NOMO-1 treated with DMSO at 0.1 percent for 48 hours (cell line): ENCODE measurements around the gene SBNO2.
A peak's percentile ranks its signal among the peaks of the same experiment; 100 is the strongest.
"Not testable (repeated sequence)": the region's sequence is repeated elsewhere in the genome, so short reads cannot be mapped to it uniquely, and the experiment has no call there.

Source experiments
- DNase-seq: peaks from one replicate; lab custom pipeline; 2025; ENCODE audit not compliant: unreplicated experiment; lab: John Stamatoyannopoulos, UW

The SBNO2 gene

GRCh38 chr19:1122021-1122971 lies 51.8 kb downstream of the SBNO2 start:
- DNase-seq: no peak

- DNase-seq: no peak
These were observed 52.7 kb downstream of the SBNO2 start for GRCh38 chr19:1121395-1121794.

GRCh38 chr19:1119475-1120217 lies 54.4 kb downstream of the SBNO2 start:
- DNase-seq: no peak

GRCh38 chr19:1118999-1119398 lies 55.1 kb downstream of the SBNO2 start:
- no peak for DNase-seq

DNA sequence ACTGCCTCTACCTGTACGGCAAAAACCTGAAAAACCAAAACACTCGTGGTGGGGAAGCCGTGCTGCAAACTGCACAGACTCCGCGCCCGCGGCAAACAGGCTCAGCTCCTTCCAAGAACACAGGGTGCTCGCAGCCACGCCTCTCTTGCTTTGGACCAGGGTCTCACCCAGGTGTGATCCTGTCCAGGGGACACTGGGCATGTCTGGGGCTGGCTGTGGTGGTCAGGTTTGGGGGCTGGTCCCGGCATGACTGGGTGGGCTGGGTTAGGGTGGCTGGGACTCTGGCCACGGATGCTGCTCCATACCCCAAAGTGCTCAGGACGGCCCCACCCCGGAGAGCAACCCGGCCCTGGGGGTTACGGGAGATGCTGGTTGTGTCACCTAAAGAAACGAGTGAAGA lies 56.4 kb downstream of the SBNO2 start:
- DNase-seq: no peak

DNA sequence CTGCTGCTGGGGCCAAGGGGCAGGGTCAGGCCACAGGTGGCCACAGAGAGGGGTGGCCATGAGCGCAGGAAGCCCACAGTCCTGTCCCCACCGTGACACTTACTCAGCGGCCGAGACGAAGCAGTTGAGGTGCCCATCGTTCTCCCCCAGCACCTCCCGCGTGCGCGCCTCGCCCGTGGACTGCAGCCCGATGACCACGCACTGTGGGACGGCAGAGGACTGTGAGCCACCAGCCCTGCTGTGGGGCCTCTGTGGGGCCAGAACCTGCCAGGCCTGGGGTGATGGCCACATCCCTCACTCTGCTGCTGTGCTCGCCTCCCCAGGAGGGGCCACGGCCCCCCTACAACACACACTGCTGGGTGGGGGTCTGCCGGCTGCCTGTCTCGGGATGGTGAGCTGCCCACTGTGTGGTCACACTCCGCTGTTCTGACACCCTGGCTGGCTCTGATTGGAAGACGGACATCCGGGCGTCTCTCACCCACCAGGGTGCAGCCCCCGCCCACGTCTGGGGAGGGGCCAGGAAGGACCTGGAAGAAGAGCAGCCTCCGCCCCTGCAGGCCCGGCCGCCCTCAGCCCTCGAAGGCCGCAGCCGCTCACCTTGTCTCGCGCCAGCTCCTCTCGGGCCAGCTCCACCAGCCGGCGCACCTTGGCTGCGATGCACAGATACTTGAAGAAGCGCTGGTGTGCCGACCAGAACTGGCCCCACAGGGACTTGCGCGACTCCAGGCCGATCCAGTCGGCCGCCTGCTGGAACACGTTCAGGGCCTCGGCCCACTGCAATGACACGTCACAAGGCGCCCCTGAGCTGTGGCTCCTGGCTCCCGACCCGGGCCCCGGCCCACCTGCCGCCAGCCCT lies 57.1 kb downstream of the SBNO2 start:
- no peak for DNase-seq

- no peak for DNase-seq
These were observed 58.2 kb downstream of the SBNO2 start for GRCh38 chr19:1115646-1116420.

DNA sequence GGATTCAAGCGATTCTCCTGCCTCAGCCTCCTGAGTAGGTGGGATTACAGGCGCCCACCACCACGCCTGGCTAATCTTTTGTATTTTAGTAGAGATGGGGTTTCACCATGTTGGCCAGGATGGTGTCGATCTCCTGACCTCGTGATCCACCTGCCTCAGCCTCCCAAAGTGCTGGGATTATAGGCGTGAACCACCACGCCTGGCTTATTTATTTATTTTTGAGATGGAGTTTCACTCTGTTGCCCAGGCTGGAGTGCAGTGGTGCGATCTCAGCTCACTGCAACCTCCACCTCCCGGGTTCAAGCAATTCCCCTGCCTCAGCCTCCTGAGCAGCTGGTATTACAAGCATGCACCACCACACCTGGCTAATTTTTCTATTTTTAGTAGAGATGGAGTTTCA lies 59.3 kb downstream of the SBNO2 start:
- not testable (repeated sequence) for DNase-seq

DNA sequence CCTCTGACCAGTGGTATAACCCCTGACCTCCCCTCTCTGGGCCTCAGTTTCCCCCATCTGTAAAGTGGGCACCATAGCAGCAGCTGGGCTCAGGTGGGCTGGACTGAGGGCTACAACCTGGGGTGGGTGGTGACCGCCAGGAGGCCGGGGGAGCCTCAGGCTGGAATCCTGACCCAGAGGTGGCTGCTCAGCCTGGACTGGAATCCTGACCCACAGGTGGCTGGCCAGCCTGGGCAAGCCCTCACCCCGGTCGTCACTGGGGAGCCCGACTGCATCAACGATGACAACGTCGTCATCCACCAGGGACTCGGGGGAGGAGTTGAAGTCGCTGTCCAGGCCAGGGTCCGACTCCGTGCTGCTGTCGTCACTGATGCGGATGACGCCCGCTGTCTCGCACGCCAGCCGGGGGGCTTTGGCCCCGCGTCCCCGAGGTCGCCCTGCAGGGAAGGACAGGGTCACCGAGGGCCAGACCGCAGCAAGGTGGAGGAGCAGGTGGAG lies 60.0 kb downstream of the SBNO2 start:
- no peak for DNase-seq

DNA sequence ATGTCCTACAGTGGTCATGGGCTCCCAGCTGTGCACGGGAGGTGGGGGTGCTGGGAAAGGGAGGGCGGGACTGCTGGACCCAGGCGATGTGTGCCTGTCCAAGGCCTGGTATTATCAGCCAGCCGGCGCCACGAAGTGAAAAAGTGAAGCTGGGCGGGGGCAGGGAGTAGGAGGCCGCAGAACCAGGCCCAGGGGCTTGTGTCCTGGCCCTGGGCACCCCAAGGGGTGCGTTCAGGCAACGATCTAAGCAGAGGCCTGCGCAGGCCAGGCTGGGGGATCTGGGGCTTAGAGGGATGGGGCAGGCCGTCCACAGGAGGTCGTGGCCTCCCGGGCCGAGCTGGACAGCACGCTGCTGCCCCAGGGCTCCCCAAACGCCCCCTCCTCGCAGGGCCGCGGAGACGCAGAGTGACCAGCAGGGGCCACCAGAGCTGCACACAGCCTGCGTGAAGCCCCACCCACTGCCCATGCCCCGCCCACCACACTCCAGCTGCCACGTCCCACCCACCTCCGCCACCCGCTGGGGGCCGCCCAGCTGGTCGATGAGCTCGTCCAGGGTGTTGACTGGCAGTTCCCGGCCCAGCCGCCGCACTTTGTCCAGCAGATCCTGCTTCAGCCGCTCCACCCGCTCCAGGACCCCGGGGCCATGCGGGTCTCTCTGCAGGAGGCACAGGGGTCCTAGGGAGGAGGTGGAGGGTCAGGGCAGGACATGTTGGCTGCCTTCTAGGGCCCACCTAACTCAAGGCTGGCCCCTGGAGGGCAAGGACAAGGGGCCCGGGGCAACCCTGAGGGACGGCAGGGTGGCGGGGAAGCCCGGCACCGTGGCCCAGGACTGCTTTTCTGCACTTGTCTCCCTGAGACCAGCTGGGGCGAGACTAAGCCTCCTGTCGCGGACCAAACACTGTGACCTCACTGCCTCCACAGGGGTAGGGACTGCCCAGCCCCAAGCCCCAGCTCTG lies 60.8 kb downstream of the SBNO2 start:
- DNase-seq: peak; percentile 70

- DNase-seq: no peak
These were observed 61.6 kb downstream of the SBNO2 start for GRCh38 chr19:1112268-1113029.

- no peak for DNase-seq
These were observed 62.3 kb downstream of the SBNO2 start for GRCh38 chr19:1111641-1112267.

DNA sequence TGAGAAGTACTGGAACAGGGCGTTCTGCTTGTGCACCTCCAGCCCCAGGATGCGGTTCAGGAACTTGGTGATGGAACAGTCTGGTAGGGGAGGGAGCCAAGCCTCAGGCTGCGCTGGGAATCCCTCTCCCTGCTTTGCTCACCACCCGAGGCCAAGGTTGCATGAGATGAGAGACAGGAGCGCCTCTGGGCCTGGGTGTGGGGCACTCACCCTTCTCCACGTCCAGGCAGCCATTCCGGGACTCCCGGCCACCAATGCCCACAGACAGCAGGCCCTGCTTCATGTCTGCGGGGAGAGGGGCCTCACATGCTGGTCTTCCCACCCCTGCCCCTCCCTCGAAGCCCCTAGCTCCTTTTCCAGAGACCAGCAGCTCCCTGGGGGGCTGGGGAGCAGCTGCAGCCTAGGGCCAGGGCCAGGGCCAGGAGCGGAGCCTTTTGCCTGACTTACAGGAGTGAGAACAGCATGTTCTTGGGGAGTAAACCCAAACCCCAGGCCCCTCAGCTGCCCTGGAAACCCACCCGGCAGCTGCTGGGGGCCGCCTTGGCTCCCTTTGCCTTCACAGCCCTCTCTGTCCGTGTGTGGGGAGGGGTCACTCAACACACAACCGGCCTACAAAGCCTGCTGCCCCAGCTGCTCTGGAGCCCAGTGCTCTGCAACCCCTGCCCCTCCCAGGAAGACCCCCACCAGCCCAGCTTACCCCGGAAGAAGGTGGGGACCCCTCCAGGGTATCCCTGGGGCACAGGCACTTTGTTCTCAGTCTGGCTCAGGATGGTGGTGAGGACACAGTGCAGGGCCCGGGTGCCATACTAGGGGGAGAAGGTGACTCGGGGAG lies 63.0 kb downstream of the SBNO2 start:
- no peak for DNase-seq

DNA sequence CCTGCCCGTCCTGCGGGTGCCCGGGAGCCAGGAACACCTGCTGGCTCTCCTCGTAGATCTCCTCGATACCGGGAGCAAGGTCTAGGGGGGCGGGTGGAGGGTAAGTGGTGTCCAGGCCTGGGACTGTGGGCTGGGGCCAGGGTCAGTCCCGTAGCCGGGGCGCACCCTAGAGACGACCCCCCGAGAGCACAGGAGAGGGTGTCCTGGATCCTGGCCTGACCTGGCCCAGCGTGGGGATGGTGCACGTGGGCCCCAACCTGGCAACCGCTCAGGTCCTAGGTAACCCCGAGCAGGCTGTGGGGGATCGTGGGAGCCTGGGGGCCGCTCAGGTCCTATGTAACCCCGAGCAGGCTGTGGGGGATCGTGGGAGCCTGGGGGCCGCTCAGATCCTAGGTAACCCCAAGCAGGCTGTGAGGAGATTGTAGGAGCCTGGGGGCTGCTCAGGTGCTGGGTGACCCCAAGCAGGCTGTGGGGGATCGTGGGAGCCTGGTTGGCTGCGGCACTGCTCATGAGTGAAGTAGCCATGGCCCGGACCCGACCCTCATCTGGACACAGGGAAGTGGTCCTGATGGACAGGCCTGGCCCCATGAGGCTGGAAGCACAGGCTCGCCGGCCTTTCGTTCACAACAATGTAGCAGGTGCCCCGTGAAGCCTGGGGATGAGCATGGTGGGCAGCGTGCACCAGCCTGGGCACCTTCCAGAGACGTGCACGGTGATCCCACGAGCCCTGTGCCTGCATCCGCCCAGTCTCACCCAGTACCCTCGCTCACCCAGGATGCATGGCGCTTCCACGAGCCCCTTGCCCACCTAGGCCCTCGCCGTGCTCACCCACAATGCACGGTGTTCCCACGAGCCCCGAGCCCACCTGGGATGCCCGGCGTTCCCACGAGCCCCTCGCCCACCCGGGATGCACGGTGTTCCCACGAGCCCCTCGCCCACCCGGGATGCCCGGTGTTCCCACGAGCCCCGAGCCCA lies 64.1 kb downstream of the SBNO2 start:
- no peak for DNase-seq

GRCh38 chr19:1109032-1109551 lies 65.0 kb downstream of the SBNO2 start:
- DNase-seq: no peak
